PC-9 (cell line): ENCODE data around the gene HCN4. TPM values are rescaled to one million over a fixed set of nuclear protein-coding genes. Genes with fewer than 3 reads are reported as not detected.

Source experiments
- BruUV-seq: library from RNA; stranded (reverse); fragments of 400-500 nt; replicated peaks from 2 replicates; lab custom pipeline; 2021; lab: Mats Ljungman, UMichigan
- CTCF ChIA-PET: fragments of 300-600 bp; sonication (Branson Sonifier 250); formaldehyde crosslinking; loops from one replicate; lab custom pipeline; 2022; ENCODE audit warnings: antibody characterized with exemption; lab: Charles Lee
- POLR2A ChIA-PET: fragments of 300-600 bp; sonication (Branson Sonifier 250); formaldehyde crosslinking; loops from one replicate; lab custom pipeline; 2022; ENCODE audit warnings: antibody characterized with exemption; ENCODE audit not compliant: unreplicated experiment; lab: Charles Lee
- DNase-seq, 2 experiments: peaks; one replicate each; pipeline versions ENCODE4 v3.0.0 to v3.0.0-alpha.2; 2015 to 2022; ENCODE audit warnings: mixed read lengths in 1 of 2
- H2AFZ ChIP-seq: fragments of 200-600 bp; sonication (generic); 2 replicates; pipeline ENCODE4 v1.8.1; 2017; ENCODE audit warnings: antibody characterized with exemption
- H3F3A ChIP-seq: fragments of 200-600 bp; sonication (generic); 2 replicates; pipeline ENCODE4 v1.8.1; 2017; ENCODE audit warnings: antibody characterized with exemption, mild to moderate bottlenecking, low read depth; ENCODE audit not compliant: insufficient read depth
- H3K27ac ChIP-seq: fragments of 200-600 bp; sonication (generic); 2 replicates; pipeline ENCODE4 v1.6.1; 2016; ENCODE audit warnings: mixed run types
- H3K27me3 ChIP-seq: fragments of 200-600 bp; sonication (generic); 2 replicates; pipeline ENCODE4 v1.6.1; 2016; ENCODE audit warnings: low read depth, mixed run types; ENCODE audit not compliant: insufficient read depth
- H3K36me3 ChIP-seq: fragments of 200-600 bp; sonication (generic); 2 replicates; pipeline ENCODE4 v1.6.1; 2016; ENCODE audit warnings: low read depth, mixed run types
- H3K4me1 ChIP-seq: fragments of 200-600 bp; sonication (generic); replicated peaks from 2 replicates; pipeline ENCODE4 v1.6.1; 2016; ENCODE audit warnings: mixed run types; ENCODE audit not compliant: insufficient read depth
- H3K4me2 ChIP-seq: fragments of 200-600 bp; sonication (generic); 2 replicates; pipeline ENCODE4 v1.6.1; 2017; ENCODE audit warnings: mixed run types
- H3K4me3 ChIP-seq: fragments of 200-600 bp; sonication (generic); 2 replicates; pipeline ENCODE4 v1.6.1; 2016; ENCODE audit warnings: mixed run types
- H3K79me2 ChIP-seq: fragments of 200-600 bp; sonication (generic); 2 replicates; pipeline ENCODE4 v1.6.1; 2017; ENCODE audit warnings: low read depth, mixed run types
- H3K9me2 ChIP-seq: fragments of 200-600 bp; sonication (generic); 2 replicates; pipeline ENCODE4 v1.8.1; 2017; ENCODE audit warnings: mild to moderate bottlenecking; ENCODE audit not compliant: insufficient read depth
- H3K9me3 ChIP-seq: fragments of 200-600 bp; sonication (generic); 2 replicates; pipeline ENCODE4 v1.8.1; 2016; ENCODE audit warnings: low read depth; ENCODE audit not compliant: insufficient read depth
- H4K20me1 ChIP-seq: fragments of 200-600 bp; sonication (generic); 2 replicates; pipeline ENCODE4 v1.8.1; 2017; ENCODE audit not compliant: insufficient read depth
- EZH2 ChIP-seq: fragments of 200-600 bp; sonication (generic); IDR thresholded peaks from 2 replicates; pipeline ENCODE4 v1.8.0; 2017; ENCODE audit warnings: antibody characterized with exemption, low read depth
- intact Hi-C: fragments of 100-400 bp; cut with micrococcal nuclease; formaldehyde crosslinking; loops from one replicate; pipeline ENCODE4 v1.10.0; 2022; ENCODE audit not compliant: unreplicated experiment
- total RNA-seq: library from RNA; stranded (reverse); gene quantifications from 2 replicates; pipeline ENCODE4 v1.2.3, GENCODE V29; 2021
- TF ChIP-seq, protein P1 (sequence below): fragments of 200-600 bp; sonication (generic); conservative IDR thresholded peaks from 2 replicates; pipeline ENCODE4 v1.6.1; 2017; ENCODE audit warnings: mixed run types, antibody characterized with exemption, mild to moderate bottlenecking, moderate library complexity

Gene HCN4
- total RNA-seq, 1 experiment from 2014 or later = not detected

DNA sequence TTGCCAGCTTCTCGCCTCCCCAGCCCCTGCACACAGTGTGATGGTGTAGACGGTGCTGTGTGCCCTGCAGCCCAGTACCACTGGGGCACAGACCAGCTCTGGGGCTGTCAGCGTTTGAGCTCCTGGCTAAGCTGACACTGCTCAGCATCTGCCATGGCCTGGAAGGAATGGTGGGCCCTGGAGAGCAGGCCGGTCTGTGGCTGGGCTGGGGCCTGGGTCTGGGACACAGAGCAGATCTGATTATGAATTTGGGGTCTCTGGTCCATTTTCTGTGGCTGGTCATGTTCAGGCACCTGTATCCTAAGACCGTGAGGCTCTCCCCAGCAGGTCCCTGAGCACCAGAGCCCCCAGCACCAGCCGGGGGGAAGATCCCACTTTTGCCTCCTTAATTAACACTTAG is 34.7 kb downstream of the HCN4 start:
- no TSS peak for BruUV-seq
- Histone ChIP-seq H3K36me3 (no peaks in the 10 kb centered on the region), H3K4me3 (no peak overlapping the region), H4K20me1 (no peaks in the 10 kb centered on the region), H3K9me3 (no peaks in the 10 kb centered on the region), H3K4me1 (no peaks in the 10 kb centered on the region), H3K27ac (no peak overlapping the region), H2AFZ (no peak overlapping the region), H3K79me2 (no peaks in the 10 kb centered on the region), H3K27me3 (peaks cover 39% of the 10 kb centered on the region), H3F3A (no peaks in the 10 kb centered on the region), H3K9me2 (no peaks in the 10 kb centered on the region), H3K4me2 (no peak overlapping the region)
- TF ChIP-seq EZH2 = no peak
- TF ChIP-seq, protein P1, sequence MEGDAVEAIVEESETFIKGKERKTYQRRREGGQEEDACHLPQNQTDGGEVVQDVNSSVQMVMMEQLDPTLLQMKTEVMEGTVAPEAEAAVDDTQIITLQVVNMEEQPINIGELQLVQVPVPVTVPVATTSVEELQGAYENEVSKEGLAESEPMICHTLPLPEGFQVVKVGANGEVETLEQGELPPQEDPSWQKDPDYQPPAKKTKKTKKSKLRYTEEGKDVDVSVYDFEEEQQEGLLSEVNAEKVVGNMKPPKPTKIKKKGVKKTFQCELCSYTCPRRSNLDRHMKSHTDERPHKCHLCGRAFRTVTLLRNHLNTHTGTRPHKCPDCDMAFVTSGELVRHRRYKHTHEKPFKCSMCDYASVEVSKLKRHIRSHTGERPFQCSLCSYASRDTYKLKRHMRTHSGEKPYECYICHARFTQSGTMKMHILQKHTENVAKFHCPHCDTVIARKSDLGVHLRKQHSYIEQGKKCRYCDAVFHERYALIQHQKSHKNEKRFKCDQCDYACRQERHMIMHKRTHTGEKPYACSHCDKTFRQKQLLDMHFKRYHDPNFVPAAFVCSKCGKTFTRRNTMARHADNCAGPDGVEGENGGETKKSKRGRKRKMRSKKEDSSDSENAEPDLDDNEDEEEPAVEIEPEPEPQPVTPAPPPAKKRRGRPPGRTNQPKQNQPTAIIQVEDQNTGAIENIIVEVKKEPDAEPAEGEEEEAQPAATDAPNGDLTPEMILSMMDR = no peak
- DNase-seq = no peak
- ChIA-PET CTCF (no interaction called here), POLR2A (no interaction called here)
- intact Hi-C loops = no loop called here

DNA sequence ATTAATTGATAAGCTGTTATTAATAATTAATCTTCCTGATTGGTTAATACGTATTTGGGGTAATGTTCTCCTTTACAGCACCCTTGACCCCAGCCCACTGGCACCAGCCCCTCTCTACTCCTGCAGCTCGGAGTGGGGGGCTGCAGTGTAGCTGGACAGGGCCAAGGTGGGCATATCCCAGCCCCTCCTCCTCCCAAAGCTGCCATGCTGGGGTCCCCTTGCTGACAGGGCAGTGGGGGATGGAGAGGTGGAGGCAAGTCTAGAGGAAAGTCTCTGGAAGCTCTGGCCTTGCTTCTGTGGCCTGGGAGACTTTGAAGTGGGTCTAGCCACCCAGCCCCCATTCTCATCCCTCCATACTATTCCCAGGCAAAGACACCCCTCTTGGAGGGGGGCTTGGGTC is 35.8 kb downstream of the HCN4 start:
- no peak for DNase-seq
- CTCF ChIA-PET = no interaction called here
- H2AFZ ChIP-seq = no peak overlapping the region
- H3K36me3 ChIP-seq = no peaks in the 10 kb centered on the region
- H4K20me1 ChIP-seq = no peaks in the 10 kb centered on the region
- H3K79me2 ChIP-seq = no peaks in the 10 kb centered on the region
- POLR2A ChIA-PET = no interaction called here
- no peak overlapping the region for H3K4me3 ChIP-seq
- no peak overlapping the region for H3K27ac ChIP-seq
- no peak for TF ChIP-seq EZH2
- TF ChIP-seq, protein P1 = no peak
- H3K4me1 ChIP-seq = no peaks in the 10 kb centered on the region
- no peaks in the 10 kb centered on the region for H3F3A ChIP-seq
- no peaks in the 10 kb centered on the region for H3K9me2 ChIP-seq
- intact Hi-C loops = no loop called here
- BruUV-seq = no TSS peak
- H3K9me3 ChIP-seq = no peaks in the 10 kb centered on the region
- H3K4me2 ChIP-seq = no peak overlapping the region
- H3K27me3 ChIP-seq = peaks cover 30% of the 10 kb centered on the region

DNA sequence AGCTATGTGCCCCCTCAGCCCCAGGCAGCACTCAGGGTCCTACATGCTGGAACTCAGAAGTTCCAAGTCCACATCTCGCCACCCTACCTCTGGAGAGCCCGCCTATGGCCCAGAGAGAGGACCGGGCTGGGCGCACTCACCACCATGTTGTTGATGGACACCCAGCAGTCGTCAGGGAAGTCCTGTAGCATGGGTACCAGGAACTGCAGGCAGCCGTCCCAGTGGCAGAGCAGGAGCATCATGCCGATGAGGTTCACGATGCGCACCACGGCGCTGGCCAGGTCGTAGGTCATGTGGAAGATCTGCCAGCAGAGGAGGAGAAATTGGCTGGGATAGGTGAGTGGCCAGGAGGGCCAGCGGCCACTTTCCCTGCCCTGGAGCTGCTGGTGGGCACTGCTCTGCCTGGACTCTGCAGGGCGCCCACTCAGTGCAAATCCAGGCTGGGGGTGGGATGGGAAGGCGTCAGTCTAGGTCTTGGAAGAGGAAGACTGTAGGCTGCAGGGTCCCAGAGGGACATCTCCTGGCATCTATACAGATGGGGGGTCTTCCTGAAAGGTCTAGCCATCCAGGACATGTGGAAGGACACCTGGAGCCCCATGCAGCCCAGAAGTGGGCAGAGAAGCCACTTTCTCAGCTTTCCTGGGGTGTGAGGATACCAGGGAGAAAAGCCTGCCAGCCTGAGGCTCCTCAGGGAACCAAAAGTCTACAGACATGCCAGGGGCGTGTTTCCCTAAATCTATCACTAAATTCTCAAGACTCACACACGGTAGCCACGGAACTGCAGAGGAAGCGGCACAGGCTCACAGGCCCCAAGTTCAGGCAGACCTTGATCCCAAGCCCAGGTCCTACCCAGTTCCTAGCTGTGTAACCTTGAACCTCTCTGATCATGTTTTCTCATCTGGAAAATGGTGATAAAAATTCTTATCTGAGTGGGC is 36.5 kb downstream of the HCN4 start:
- Histone ChIP-seq H2AFZ (no peak overlapping the region), H3K27ac (no peak overlapping the region), H3K9me2 (no peaks in the 10 kb centered on the region), H3K27me3 (peaks cover 23% of the 10 kb centered on the region), H3F3A (no peaks in the 10 kb centered on the region), H3K36me3 (no peaks in the 10 kb centered on the region), H3K4me1 (no peaks in the 10 kb centered on the region), H3K4me3 (no peak overlapping the region), H4K20me1 (no peaks in the 10 kb centered on the region), H3K4me2 (no peak overlapping the region), H3K79me2 (no peaks in the 10 kb centered on the region), H3K9me3 (no peaks in the 10 kb centered on the region)
- intact Hi-C loops = no loop called here
- POLR2A ChIA-PET = no interaction called here
- DNase-seq = no peak
- CTCF ChIA-PET = no interaction called here
- BruUV-seq = no TSS peak
- TF ChIP-seq, protein P1 = no peak
- TF ChIP-seq EZH2 = no peak
